Suprapubic skin (tissue), 4 donors: ENCODE measurements around the gene NEURL3. TPM values are rescaled to one million over a fixed set of nuclear protein-coding genes. Genes with fewer than 3 reads are reported as not detected.

Experiments used
- DNase-seq, 2 donors: peaks; one replicate each; pipeline ENCODE4 v3.0.0-alpha.2; 2019; ENCODE audit warnings: low spot score in 2 of 2
- H3K27ac ChIP-seq: fragments of 200-600 bp; sonication (generic); one replicate; pipeline ENCODE4 v1.5.1; 2019
- H3K27me3 ChIP-seq: fragments of 200-600 bp; sonication (generic); one replicate; pipeline ENCODE4 v1.5.1; 2019
- H3K36me3 ChIP-seq: fragments of 200-600 bp; sonication (generic); one replicate; pipeline ENCODE4 v1.5.1; 2019
- H3K4me1 ChIP-seq: fragments of 200-600 bp; sonication (generic); one replicate; pipeline ENCODE4 v1.5.1; 2019
- H3K4me3 ChIP-seq: fragments of 200-600 bp; sonication (generic); one replicate; pipeline ENCODE4 v1.5.1; 2019; ENCODE audit warnings: mild to moderate bottlenecking
- H3K9me3 ChIP-seq: fragments of 200-600 bp; sonication (generic); one replicate; pipeline ENCODE4 v1.5.1; 2019
- EP300 ChIP-seq: sonication (generic); formaldehyde crosslinking; IDR thresholded peaks from one replicate; pipeline ENCODE4 v1.6.1; 2017; ENCODE audit warnings: antibody characterized with exemption
- POLR2A ChIP-seq, 2 donors: fragments of 450-650 bp; IDR thresholded peaks; one replicate each; pipeline ENCODE4 v1.6.1; 2017; ENCODE audit warnings: antibody characterized with exemption in 2 of 2, mild to moderate bottlenecking in 2 of 2, moderate library complexity in 2 of 2
- POLR2AphosphoS5 ChIP-seq, 3 donors: sonication (generic); formaldehyde crosslinking; IDR thresholded peaks; one replicate each; pipeline ENCODE4 v1.6.1; 2017; ENCODE audit warnings: antibody characterized with exemption in 3 of 3
- WGBS: methylation state at CpG from one replicate; pipeline ENCODE4 v1.1.5; 2018; 5-methylcytosine and 5-hydroxymethylcytosine counted together
- total RNA-seq, 4 donors: library from RNA; depleted of rRNA; stranded (reverse); fragments of >200 nt; gene quantifications; one replicate each; pipeline ENCODE4 v1.1.0, GENCODE V29; 2016
- TF ChIP-seq, protein P1 (sequence below), 2 donors: fragments of 200-600 bp in 1 of 2; fragments of 450-650 bp in 1 of 2; sonication (generic) in 1 of 2; IDR thresholded peaks; one replicate each; pipeline ENCODE4 v1.5.1; 2016 to 2019; ENCODE audit warnings: antibody characterized with exemption in 2 of 2, mild to moderate bottlenecking in 1 of 2, moderate library complexity in 1 of 2

NEURL3 gene
- total RNA-seq, 4 donors from 2014 or later: 0.52 to 2.6 (median 1.5) TPM

DNA sequence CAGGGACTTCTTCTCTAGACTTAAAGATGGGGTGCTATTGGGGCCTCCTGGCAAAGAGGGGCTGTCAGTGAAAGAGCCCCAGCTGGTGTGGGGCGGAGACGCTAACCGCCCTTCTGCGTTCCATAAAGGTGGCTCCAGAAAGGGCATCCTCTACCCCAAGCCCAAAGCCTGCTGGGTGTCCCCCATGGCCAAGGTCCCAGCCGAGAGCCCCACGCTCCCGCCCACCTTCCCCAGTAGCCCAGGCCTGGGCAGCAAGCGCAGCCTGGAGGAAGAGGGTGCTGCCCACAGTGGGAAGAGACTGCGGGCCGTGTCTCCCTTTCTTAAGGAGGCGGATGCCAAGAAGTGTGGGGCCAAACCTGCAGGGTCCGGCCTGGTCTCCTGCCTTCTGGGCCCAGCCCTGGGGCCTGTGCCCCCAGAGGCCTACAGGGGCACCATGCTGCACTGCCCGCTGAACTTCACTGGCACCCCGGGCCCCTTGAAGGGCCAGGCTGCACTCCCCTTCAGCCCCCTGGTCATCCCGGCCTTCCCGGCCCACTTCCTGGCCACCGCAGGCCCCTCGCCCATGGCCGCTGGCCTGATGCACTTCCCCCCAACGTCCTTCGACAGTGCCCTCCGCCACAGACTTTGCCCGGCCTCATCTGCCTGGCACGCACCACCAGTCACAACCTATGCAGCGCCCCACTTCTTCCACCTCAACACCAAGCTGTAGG is 46.6 kb upstream of the NEURL3 start:
- Histone ChIP-seq H3K4me1 (peaks cover 22% of the 10 kb centered on the region), H3K27me3 (no peaks in the 10 kb centered on the region), H3K27ac (no peak overlapping the region), H3K36me3 (peaks cover 61% of the 10 kb centered on the region), H3K9me3 (no peaks in the 10 kb centered on the region), H3K4me3 (no peak overlapping the region)
- no peak for DNase-seq
- 92% methylated on average over 11 of the region's 25 CpGs for WGBS
- TF ChIP-seq, protein P1, sequence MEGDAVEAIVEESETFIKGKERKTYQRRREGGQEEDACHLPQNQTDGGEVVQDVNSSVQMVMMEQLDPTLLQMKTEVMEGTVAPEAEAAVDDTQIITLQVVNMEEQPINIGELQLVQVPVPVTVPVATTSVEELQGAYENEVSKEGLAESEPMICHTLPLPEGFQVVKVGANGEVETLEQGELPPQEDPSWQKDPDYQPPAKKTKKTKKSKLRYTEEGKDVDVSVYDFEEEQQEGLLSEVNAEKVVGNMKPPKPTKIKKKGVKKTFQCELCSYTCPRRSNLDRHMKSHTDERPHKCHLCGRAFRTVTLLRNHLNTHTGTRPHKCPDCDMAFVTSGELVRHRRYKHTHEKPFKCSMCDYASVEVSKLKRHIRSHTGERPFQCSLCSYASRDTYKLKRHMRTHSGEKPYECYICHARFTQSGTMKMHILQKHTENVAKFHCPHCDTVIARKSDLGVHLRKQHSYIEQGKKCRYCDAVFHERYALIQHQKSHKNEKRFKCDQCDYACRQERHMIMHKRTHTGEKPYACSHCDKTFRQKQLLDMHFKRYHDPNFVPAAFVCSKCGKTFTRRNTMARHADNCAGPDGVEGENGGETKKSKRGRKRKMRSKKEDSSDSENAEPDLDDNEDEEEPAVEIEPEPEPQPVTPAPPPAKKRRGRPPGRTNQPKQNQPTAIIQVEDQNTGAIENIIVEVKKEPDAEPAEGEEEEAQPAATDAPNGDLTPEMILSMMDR (IDR thresholded peaks at IDR 0.05): no peak
- no peak for TF ChIP-seq POLR2AphosphoS5 (IDR thresholded peaks at IDR 0.05)

DNA sequence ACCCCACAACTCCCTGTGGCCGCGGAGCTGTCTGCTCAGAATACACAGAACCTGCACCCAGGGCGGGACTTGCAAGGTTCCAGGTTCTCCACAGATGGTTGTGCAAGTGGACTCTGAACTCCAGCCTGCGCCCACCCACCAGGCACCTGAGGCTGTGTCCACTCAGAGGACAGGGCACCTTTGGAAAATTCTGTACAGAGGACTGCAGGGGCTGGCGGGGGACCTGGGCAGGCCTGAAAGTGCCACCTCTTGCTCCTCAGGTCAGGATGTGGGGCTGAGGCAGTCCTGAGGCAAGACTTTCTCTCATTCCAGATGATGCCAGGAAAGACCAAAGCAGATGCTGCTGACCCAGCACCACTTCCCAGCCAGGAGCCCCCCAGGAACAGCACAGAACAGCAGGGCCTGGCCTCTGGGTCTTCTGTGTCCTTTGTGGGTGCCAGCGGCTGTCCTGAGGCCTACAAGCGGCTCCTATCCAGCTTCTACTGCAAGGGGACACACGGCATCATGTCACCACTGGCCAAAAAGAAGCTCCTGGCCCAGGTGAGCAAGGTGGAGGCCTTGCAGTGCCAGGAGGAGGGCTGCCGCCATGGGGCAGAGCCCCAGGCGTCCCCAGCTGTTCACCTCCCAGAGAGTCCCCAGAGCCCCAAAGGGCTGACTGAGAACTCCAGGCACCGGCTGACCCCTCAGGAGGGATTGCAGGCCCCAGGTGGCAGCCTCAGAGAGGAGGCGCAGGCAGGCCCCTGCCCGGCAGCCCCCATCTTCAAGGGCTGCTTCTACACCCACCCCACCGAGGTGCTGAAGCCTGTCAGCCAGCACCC is 45.8 kb upstream of the NEURL3 start:
- Histone ChIP-seq H3K4me3 (no peak overlapping the region), H3K27me3 (no peaks in the 10 kb centered on the region), H3K27ac (no peak overlapping the region), H3K4me1 (peaks cover 27% of the 10 kb centered on the region), H3K9me3 (no peaks in the 10 kb centered on the region), H3K36me3 (peaks cover 61% of the 10 kb centered on the region)
- peak in 1 of 2 donors; percentile 72 for DNase-seq
- TF ChIP-seq, protein P1 (IDR thresholded peaks at IDR 0.05): no peak
- no peak for TF ChIP-seq POLR2AphosphoS5 (IDR thresholded peaks at IDR 0.05)
- TF ChIP-seq EP300: no peak
- no peak for TF ChIP-seq POLR2A (IDR thresholded peaks at IDR 0.05)
- WGBS: 94% methylated on average over 9 of the region's 14 CpGs

DNA sequence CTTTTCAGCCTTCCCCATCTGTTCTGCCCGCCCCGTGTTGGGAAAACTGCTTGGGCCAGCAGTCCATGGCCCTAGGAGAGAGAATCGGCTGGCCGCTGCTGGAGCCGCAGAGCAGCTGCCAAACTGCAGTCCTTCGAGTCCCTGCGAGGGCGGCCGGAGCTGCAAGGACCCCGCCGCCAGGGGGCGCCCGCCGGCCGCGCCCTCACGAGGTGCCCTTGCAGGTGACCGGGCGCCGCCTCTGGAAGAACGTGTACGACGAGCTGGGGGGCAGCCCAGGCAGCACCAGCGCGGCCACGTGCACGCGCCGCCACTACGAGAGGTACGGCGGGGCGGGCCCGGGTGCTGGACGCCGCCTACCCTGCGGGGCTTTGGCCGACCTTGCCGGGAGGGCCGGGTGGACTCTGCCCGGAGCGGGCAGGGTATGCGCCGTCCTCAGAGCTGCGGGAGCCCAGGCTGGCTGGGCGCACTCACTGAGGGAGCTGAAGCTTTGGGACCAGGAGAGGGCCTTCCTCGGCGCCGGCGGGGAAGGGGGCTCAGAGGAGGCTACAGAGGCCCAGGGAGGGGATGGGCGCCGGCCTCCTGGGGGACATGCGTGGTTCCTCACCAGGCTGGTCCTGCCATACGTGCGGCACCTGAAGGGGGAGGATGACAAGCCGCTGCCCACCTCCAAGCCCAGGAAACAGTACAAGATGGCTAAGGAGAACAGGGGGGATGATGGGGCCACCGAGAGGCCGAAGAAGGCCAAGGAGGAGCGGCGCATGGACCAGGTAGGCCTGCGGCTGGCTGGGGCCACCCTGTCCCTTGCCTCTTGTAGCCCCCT is 45.0 kb upstream of the NEURL3 start:
- TF ChIP-seq, protein P1 (IDR thresholded peaks at IDR 0.05): no peak
- TF ChIP-seq EP300 (no peak), POLR2A (IDR thresholded peaks at IDR 0.05) (no peak), POLR2AphosphoS5 (IDR thresholded peaks at IDR 0.05) (no peak)
- no peaks in the 10 kb centered on the region for H3K27me3 ChIP-seq
- DNase-seq: peak; percentile 55 to 77
- no peak overlapping the region for H3K4me3 ChIP-seq
- no peak overlapping the region for H3K27ac ChIP-seq
- H3K4me1 ChIP-seq: peaks cover 27% of the 10 kb centered on the region
- H3K36me3 ChIP-seq: peaks cover 61% of the 10 kb centered on the region
- no peaks in the 10 kb centered on the region for H3K9me3 ChIP-seq
- WGBS: 82% methylated on average over 10 of the region's 61 CpGs

DNA sequence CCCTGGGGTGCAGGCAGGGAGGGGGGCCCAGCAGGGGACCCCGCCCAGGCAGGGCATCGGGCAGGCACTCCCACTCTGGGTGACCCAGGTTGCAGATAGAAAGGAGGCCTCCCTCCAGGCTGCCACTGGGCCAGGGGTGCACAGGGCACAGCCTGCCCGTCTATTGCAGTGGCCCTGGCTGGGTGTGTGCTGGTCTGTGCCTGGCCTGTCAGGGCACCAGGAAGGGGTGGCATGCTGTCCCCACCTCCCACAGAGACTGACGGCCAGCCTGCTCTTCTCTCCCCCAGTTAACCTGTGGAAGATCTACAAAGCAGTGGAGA is 44.3 kb upstream of the NEURL3 start:
- no peak overlapping the region for H3K27ac ChIP-seq
- WGBS: 100% methylated on average over 1 of the region's 4 CpGs

More for the DNA sequence above, 44.3 kb upstream of the NEURL3 start:
- H3K9me3 ChIP-seq: no peaks in the 10 kb centered on the region
- H3K4me1 ChIP-seq: peaks cover 20% of the 10 kb centered on the region
- H3K4me3 ChIP-seq: no peak overlapping the region
- peak in 1 of 2 donors; percentile 64 for DNase-seq
- no peaks in the 10 kb centered on the region for H3K27me3 ChIP-seq
- TF ChIP-seq POLR2AphosphoS5 (IDR thresholded peaks at IDR 0.05) (no peak), EP300 (no peak), POLR2A (IDR thresholded peaks at IDR 0.05) (no peak)
- TF ChIP-seq, protein P1 (IDR thresholded peaks at IDR 0.05): no peak
- peaks cover 61% of the 10 kb centered on the region for H3K36me3 ChIP-seq
